ENCODE measurements around the gene ATF4.

DNA sequence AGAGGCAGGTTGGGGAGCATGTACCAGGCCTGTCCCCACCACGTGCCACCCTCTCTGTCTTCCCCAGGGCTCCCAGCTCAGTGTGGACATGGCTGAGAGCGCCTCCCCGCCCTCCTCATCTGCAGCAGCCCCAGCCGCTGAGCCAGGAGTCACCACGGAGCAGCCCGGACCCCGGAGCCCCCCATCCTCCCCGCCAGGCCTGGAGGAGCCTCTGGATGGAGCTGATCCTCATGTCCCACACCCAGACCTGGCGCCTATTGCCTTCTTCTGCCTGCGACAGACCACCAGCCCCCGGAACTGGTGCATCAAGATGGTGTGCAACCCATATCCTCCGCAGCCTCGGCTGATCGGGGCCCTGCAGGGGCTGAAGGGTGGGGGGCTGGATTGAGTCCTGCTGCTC is 50.3 kb downstream of the ATF4 start, which contains the start of gene CACNA1I:
- TF ChIP-seq, protein P1, sequence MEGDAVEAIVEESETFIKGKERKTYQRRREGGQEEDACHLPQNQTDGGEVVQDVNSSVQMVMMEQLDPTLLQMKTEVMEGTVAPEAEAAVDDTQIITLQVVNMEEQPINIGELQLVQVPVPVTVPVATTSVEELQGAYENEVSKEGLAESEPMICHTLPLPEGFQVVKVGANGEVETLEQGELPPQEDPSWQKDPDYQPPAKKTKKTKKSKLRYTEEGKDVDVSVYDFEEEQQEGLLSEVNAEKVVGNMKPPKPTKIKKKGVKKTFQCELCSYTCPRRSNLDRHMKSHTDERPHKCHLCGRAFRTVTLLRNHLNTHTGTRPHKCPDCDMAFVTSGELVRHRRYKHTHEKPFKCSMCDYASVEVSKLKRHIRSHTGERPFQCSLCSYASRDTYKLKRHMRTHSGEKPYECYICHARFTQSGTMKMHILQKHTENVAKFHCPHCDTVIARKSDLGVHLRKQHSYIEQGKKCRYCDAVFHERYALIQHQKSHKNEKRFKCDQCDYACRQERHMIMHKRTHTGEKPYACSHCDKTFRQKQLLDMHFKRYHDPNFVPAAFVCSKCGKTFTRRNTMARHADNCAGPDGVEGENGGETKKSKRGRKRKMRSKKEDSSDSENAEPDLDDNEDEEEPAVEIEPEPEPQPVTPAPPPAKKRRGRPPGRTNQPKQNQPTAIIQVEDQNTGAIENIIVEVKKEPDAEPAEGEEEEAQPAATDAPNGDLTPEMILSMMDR (conservative IDR thresholded peaks at IDR 0.05; ENCODE audit: low read length), result no peak
- no peak for TF ChIP-seq EZH2phosphoT487 (IDR thresholded peaks at IDR 0.05; ENCODE audit: borderline replicate concordance)

Measured in Loucy (cell line).